CD4-positive, CD25-positive, alpha-beta regulatory T cell (primary cell): ENCODE data around the gene AK8. TPM values are rescaled to one million over a fixed set of nuclear protein-coding genes. Genes with fewer than 3 reads are reported as not detected.

Source experiments
- ATAC-seq, 2 donors: fragments of 150-1000 bp; cut with Tn5 transposase; one replicate each; pipeline ENCODE4 v1.10.0; 2021; ENCODE audit warnings: low read depth in 2 of 2, moderate number of reproducible peaks in 2 of 2, moderate library complexity in 1 of 2
- DNase-seq, 3 donors: peaks; one replicate each; pipeline versions ENCODE4 v3.0.0 to v3.0.0-alpha.2; 2012 to 2022; ENCODE audit warnings: mixed read lengths in 1 of 3
- H3K27ac ChIP-seq: one replicate; pipeline ENCODE4 v1.7.0; 2013; ENCODE audit warnings: mild to moderate bottlenecking, low read length; ENCODE audit not compliant: insufficient read depth, poor library complexity, severe bottlenecking
- H3K27me3 ChIP-seq: one replicate; pipeline ENCODE4 v1.7.0; 2013; ENCODE audit warnings: low read length; ENCODE audit not compliant: control insufficient read depth, insufficient read depth
- H3K36me3 ChIP-seq: one replicate; pipeline ENCODE4 v1.7.0; 2013; ENCODE audit warnings: mild to moderate bottlenecking, low read length, moderate library complexity; ENCODE audit not compliant: control insufficient read depth, insufficient read depth
- H3K4me1 ChIP-seq: 2 replicates; pipeline ENCODE4 v1.7.0; 2013; ENCODE audit warnings: mild to moderate bottlenecking, low read length; ENCODE audit not compliant: insufficient read depth, control insufficient read depth, poor library complexity, severe bottlenecking
- H3K4me3 ChIP-seq: one replicate; pipeline ENCODE4 v1.7.0; 2013; ENCODE audit warnings: low read depth, mild to moderate bottlenecking, low read length, moderate library complexity
- H3K9me3 ChIP-seq, 2 experiments: 1 replicate in 1 of 2; 2 replicates in 1 of 2; pipeline ENCODE4 v1.7.0; 2013; ENCODE audit warnings: low read length in 2 of 2, mild to moderate bottlenecking in 1 of 2, moderate library complexity in 1 of 2; ENCODE audit not compliant: control insufficient read depth in 2 of 2
- H3K27ac Mint-ChIP-seq, 3 donors: one replicate each; pipeline ENCODE4 v1.8.0; 2020 to 2022; ENCODE audit warnings: mild to moderate bottlenecking in 3 of 3, mixed read lengths in 3 of 3, moderate library complexity in 2 of 3
- H3K27me3 Mint-ChIP-seq: one replicate; pipeline ENCODE4 v1.8.0; 2022; ENCODE audit warnings: mild to moderate bottlenecking, mixed read lengths
- H3K36me3 Mint-ChIP-seq: one replicate; pipeline ENCODE4 v1.8.0; 2020; ENCODE audit warnings: mixed read lengths
- H3K4me1 Mint-ChIP-seq, 4 donors: one replicate each; pipeline ENCODE4 v1.8.0; 2020 to 2022; ENCODE audit warnings: mixed read lengths in 4 of 4, mild to moderate bottlenecking in 1 of 4
- H3K4me3 Mint-ChIP-seq, 4 donors: one replicate each; pipeline ENCODE4 v1.8.0; 2020 to 2022; ENCODE audit warnings: mild to moderate bottlenecking in 4 of 4, mixed read lengths in 4 of 4, moderate library complexity in 3 of 4
- H3K9me3 Mint-ChIP-seq, 7 donors: one replicate each; pipeline ENCODE4 v1.8.0; 2020 to 2022; ENCODE audit warnings: mixed read lengths in 7 of 7, mild to moderate bottlenecking in 3 of 7, moderate library complexity in 2 of 7
- polyA plus RNA-seq, 4 donors: library from polyadenylated mRNA; unstranded; fragments of 300-500 nt; fragmentation: Illumina TruSeq; gene quantifications; one replicate each; pipeline ENCODE4 v1.2.3, GENCODE V29; 2021
- total RNA-seq: library from RNA; stranded (reverse); gene quantifications from one replicate; pipeline ENCODE4 v1.2.3, GENCODE V29; 2022

Gene AK8
- total and polyA plus RNA-seq, 5 donors from 2014 or later = 0.21 TPM; not detected in 4

DNA sequence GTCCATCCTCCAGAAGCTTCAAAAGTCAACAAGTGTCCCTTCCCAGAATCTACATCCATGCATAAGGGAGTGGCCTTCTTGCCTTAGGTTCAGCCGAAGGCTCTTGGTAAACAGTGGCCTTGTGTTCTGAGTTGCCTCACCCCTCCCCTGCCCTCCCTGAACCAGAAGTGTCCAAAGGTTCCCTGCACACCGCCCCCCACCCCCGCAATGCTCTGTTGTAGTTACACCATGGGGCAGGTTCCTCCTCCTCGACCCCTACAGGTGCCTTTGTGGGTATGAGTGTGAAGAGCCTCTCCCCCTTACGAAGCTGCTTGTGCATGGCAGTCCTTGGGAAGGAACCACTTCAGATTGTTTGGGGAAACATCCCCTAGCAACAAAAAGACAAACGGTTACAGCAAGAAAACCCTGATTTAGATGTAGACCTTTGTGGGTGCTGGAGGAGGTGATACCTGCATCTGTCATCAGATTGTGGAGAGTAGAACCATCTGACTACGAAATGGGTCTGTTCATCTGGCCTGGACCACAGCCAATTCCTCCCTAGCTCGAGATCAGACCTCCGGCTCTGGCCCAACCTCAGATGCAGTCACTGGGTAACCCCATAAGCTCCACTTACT is 7.7 kb upstream of the AK8 start:
- no peaks in the 10 kb centered on the region for H3K36me3 ChIP-seq

GRCh38 chr9:132883349-132884294 is 5.5 kb upstream of the AK8 start:
- peaks cover 6% of the 10 kb centered on the region for H3K27me3 Mint-ChIP-seq
- H3K27ac Mint-ChIP-seq = no peak overlapping the region
- H3K9me3 Mint-ChIP-seq = no peaks in the 10 kb centered on the region
- no peaks in the 10 kb centered on the region for H3K36me3 ChIP-seq
- H3K9me3 ChIP-seq = no peaks in the 10 kb centered on the region
- peaks cover 5% of the 10 kb centered on the region for H3K4me1 ChIP-seq
- H3K4me3 ChIP-seq = no peak overlapping the region
- no peak overlapping the region for H3K4me3 Mint-ChIP-seq
- H3K27me3 ChIP-seq = no peaks in the 10 kb centered on the region
- no peak for ATAC-seq
- DNase-seq = no peak
- no peak overlapping the region for H3K27ac ChIP-seq
- H3K36me3 Mint-ChIP-seq = no peaks in the 10 kb centered on the region
- H3K4me1 Mint-ChIP-seq = peaks cover 0 to 13% (median 5%) of the 10 kb centered on the region in 4 donors

More for the DNA sequence above, 7.7 kb upstream of the AK8 start:
- no peaks in the 10 kb centered on the region for H3K9me3 Mint-ChIP-seq
- peaks cover 0 to 4% (median 0%) of the 10 kb centered on the region in 4 donors for H3K4me1 Mint-ChIP-seq
- Histone ChIP-seq H3K4me3 (no peak overlapping the region), H3K9me3 (no peaks in the 10 kb centered on the region), H3K4me1 (no peaks in the 10 kb centered on the region), H3K27me3 (no peaks in the 10 kb centered on the region), H3K27ac (no peak overlapping the region)
- H3K36me3 Mint-ChIP-seq = no peaks in the 10 kb centered on the region
- H3K27me3 Mint-ChIP-seq = no peaks in the 10 kb centered on the region
- no peak overlapping the region for H3K27ac Mint-ChIP-seq
- H3K4me3 Mint-ChIP-seq = no peak overlapping the region
- DNase-seq = no peak
- no peak for ATAC-seq

- no peaks in the 10 kb centered on the region for H3K9me3 ChIP-seq
- H3K36me3 ChIP-seq = no peaks in the 10 kb centered on the region
- Mint-ChIP-seq H3K9me3 (no peaks in the 10 kb centered on the region), H3K4me3 (peak overlapping the region in 1 of 4 donors; percentile 71), H3K36me3 (no peaks in the 10 kb centered on the region), H3K27me3 (peaks cover 6% of the 10 kb centered on the region), H3K4me1 (peaks cover 0 to 12% (median 5%) of the 10 kb centered on the region in 4 donors), H3K27ac (no peak overlapping the region)
- no peak for ATAC-seq
- no peak overlapping the region for H3K27ac ChIP-seq
- no peak overlapping the region for H3K4me3 ChIP-seq
- H3K4me1 ChIP-seq = peaks cover 13% of the 10 kb centered on the region
- DNase-seq = no peak
- H3K27me3 ChIP-seq = no peaks in the 10 kb centered on the region
Measured at GRCh38 chr9:132882616-132883015, 4.5 kb upstream of the AK8 start.

DNA sequence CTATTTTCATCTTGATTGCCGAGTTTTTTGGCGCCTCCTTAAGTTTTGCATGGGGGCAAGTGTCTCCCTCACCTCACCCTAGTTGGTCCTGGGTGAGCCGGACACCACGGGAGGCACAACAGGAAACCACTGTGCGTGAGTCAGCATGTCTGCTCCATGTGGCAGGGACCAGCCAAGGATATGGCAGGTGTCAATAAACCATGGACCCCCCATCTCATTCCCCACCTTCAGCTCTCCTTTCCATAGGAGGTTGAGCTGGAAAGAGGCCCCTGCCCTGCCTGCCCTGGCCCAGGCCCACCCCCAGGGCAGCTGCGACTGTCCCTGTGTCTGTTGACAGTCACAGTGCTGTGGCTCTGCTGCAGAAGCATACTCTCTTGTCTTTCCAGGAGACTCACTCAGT is 3.7 kb upstream of the AK8 start:
- peaks cover 6% of the 10 kb centered on the region for H3K27me3 Mint-ChIP-seq
- no peak overlapping the region for H3K4me3 Mint-ChIP-seq
- no peaks in the 10 kb centered on the region for H3K9me3 ChIP-seq
- no peaks in the 10 kb centered on the region for H3K27me3 ChIP-seq
- H3K4me1 Mint-ChIP-seq = peaks cover 0 to 15% (median 5%) of the 10 kb centered on the region in 4 donors
- H3K36me3 Mint-ChIP-seq = no peaks in the 10 kb centered on the region
- ATAC-seq (no peak), DNase-seq (no peak)
- no peaks in the 10 kb centered on the region for H3K36me3 ChIP-seq
- H3K27ac ChIP-seq = no peak overlapping the region
- no peak overlapping the region for H3K27ac Mint-ChIP-seq
- H3K4me3 ChIP-seq = no peak overlapping the region
- H3K4me1 ChIP-seq = peaks cover 15% of the 10 kb centered on the region
- H3K9me3 Mint-ChIP-seq = no peaks in the 10 kb centered on the region

DNA sequence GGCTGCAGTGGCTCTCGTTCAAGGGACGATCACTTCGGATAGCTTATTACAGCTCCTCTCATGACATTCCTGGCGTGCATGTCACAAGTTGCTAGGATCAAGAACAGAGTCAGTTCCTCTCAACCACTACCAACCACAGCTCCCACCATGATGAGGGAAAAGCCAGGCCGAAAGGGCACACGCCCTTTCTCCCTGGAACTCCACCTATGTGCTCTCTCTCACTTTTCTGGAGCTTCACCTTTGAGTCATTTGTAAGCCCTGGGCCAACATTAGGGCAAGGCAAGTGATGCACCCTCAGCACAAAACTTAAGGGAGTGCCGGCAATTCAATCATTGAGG is 2.2 kb upstream of the AK8 start:
- Mint-ChIP-seq H3K4me1 (peaks cover 0 to 15% (median 8%) of the 10 kb centered on the region in 4 donors), H3K27ac (peak overlapping the region in 1 of 3 donors; percentile 64), H3K36me3 (no peaks in the 10 kb centered on the region), H3K9me3 (no peaks in the 10 kb centered on the region), H3K4me3 (peak overlapping the region in 3 of 4 donors; percentile 4 to 70 (median 36)), H3K27me3 (peaks cover 6% of the 10 kb centered on the region)
- no peak overlapping the region for H3K4me3 ChIP-seq
- H3K27me3 ChIP-seq = no peaks in the 10 kb centered on the region
- H3K27ac ChIP-seq = no peak overlapping the region
- ATAC-seq (no peak), DNase-seq (no peak)
- no peaks in the 10 kb centered on the region for H3K9me3 ChIP-seq
- no peaks in the 10 kb centered on the region for H3K36me3 ChIP-seq
- peaks cover 15% of the 10 kb centered on the region for H3K4me1 ChIP-seq

- Histone ChIP-seq H3K27me3 (no peaks in the 10 kb centered on the region), H3K27ac (no peak overlapping the region)
Measured at GRCh38 chr9:132879457-132880323, 1.6 kb upstream of the AK8 start.

DNA sequence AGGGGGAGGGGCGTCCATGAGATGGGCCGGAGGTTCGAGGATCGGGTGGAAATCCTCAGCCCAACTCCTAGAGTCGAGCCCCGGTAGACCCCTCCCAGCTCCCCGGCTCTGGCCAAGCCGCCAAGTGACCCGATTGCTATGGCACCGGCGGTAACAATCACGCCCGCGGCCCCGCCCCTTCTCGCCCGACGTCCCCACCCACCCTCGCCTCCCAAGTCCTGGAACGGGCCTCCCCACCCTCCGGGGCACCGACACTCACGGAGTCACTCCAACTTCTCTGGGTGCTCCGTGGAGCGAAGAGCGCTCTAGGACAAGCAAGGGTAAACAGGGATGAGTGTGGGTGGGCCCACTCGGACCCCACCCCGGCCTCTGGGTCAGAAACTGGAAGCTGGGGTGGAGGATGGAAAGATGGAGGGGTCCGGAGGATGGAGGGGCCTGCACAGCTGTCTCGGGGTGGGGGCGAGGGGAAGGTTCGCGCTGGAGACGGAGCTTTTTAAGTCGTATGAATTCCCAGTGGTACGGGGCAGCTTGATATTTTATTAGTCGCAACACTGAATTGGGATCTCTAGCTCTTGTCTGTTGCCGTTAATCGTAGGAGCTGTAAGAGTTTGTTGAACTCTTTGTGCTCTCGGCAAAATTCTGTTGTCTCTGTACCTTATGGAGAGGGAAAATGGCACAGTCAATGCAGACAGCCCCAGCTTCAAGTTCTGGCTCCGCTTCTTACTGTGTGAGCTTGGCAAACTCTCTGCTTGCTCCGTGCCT is 792 bp upstream of the AK8 start, which contains the start of gene SPACA9:
TSS of gene SPACA9 (plus strand) at position 204 of the 762 bp plus-strand sequence. CDS start 5,050 bp downstream, outside the sequence.
- no peak for ATAC-seq
- Mint-ChIP-seq H3K4me1 (peaks cover 0 to 15% (median 8%) of the 10 kb centered on the region in 4 donors), H3K27ac (peak within 1 kb of the TSS in 2 of 3 donors; percentile 85 to 88), H3K4me3 (peak within 1 kb of the TSS; percentile 85 to 90 (median 88)), H3K9me3 (no peaks in the 10 kb centered on the region), H3K36me3 (no peaks in the 10 kb centered on the region), H3K27me3 (peaks cover 6% of the 10 kb centered on the region)
- no peaks in the 10 kb centered on the region for H3K36me3 ChIP-seq
- peak within 1 kb of the TSS; percentile 59 for H3K4me3 ChIP-seq
- H3K27ac ChIP-seq = peak within 1 kb of the TSS; percentile 63
- peaks cover 15% of the 10 kb centered on the region for H3K4me1 ChIP-seq
- peak in 1 of 3 donors; percentile 17 for DNase-seq
- no peaks in the 10 kb centered on the region for H3K9me3 ChIP-seq
- no peaks in the 10 kb centered on the region for H3K27me3 ChIP-seq

More at GRCh38 chr9:132879457-132880323, 1.6 kb upstream of the AK8 start:
- peaks cover 0 to 15% (median 8%) of the 10 kb centered on the region in 4 donors for H3K4me1 Mint-ChIP-seq
- H3K36me3 ChIP-seq = no peaks in the 10 kb centered on the region
- H3K9me3 Mint-ChIP-seq = no peaks in the 10 kb centered on the region
- peaks cover 15% of the 10 kb centered on the region for H3K4me1 ChIP-seq
- peaks cover 6% of the 10 kb centered on the region for H3K27me3 Mint-ChIP-seq
- H3K4me3 Mint-ChIP-seq = peak overlapping the region; percentile 85 to 90 (median 88)
- H3K4me3 ChIP-seq = no peak overlapping the region
- H3K9me3 ChIP-seq = no peaks in the 10 kb centered on the region
- no peaks in the 10 kb centered on the region for H3K36me3 Mint-ChIP-seq
- ATAC-seq (no peak), DNase-seq (peak in 1 of 3 donors; percentile 39)
- peak overlapping the region in 2 of 3 donors; percentile 85 to 88 for H3K27ac Mint-ChIP-seq
